Vagina (tissue), 2 donors: Measurements from ENCODE around the gene PRKAG2. TPM values are rescaled to one million over a fixed set of nuclear protein-coding genes. Genes with fewer than 3 reads are reported as not detected.

ENCODE experiments used
- DNase-seq, 2 donors: peaks; one replicate each; pipeline ENCODE4 v3.0.0-alpha.2; 2017; ENCODE audit errors: extremely low spot score in 2 of 2
- H3K27ac ChIP-seq: fragments of 200-600 bp; sonication (generic); one replicate; pipeline ENCODE4 v1.5.1; 2019
- H3K27me3 ChIP-seq: fragments of 200-600 bp; sonication (generic); one replicate; pipeline ENCODE4 v1.5.1; 2019
- H3K36me3 ChIP-seq, 2 donors: fragments of 200-600 bp; sonication (generic); one replicate each; pipeline ENCODE4 v1.5.1; 2017 to 2019
- H3K4me1 ChIP-seq: fragments of 200-600 bp; sonication (generic); one replicate; pipeline ENCODE4 v1.5.1; 2019
- H3K4me3 ChIP-seq, 2 donors: fragments of 200-600 bp; sonication (generic); 1 replicate in 1 of 2; 2 replicates in 1 of 2; pipeline ENCODE4 v1.5.1; 2016 to 2019
- H3K9me3 ChIP-seq: fragments of 200-600 bp; sonication (generic); one replicate; pipeline ENCODE4 v1.5.1; 2019
- POLR2A ChIP-seq, 2 donors: fragments of 450-650 bp; IDR thresholded peaks; one replicate each; pipeline ENCODE4 v1.6.1; 2017; ENCODE audit warnings: antibody characterized with exemption in 2 of 2, mild to moderate bottlenecking in 2 of 2, moderate library complexity in 2 of 2
- POLR2AphosphoS5 ChIP-seq, 2 donors: sonication (generic); formaldehyde crosslinking; IDR thresholded peaks; one replicate each; pipeline ENCODE4 v1.9.0; 2017; ENCODE audit warnings: antibody characterized with exemption in 2 of 2, mild to moderate bottlenecking in 2 of 2, low read depth in 1 of 2; ENCODE audit not compliant: insufficient read depth in 1 of 2
- intact Hi-C: fragments of 100-400 bp; cut with DNase I; formaldehyde crosslinking; loops from one replicate; pipeline ENCODE4 v1.15.1; 2023
- total RNA-seq: library from RNA; depleted of rRNA; stranded (reverse); fragments of >200 nt; gene quantifications from one replicate; pipeline ENCODE4 v1.2.3, GENCODE V29; 2016
- TF ChIP-seq, protein P1 (sequence below), 3 experiments: fragments of 450-650 bp in 2 of 3; fragments of 200-600 bp in 1 of 3; sonication (generic) in 1 of 3; IDR thresholded peaks; one replicate each; pipeline ENCODE4 v1.5.1; 2017 to 2019; ENCODE audit warnings: antibody characterized with exemption in 3 of 3, mild to moderate bottlenecking in 2 of 3, moderate library complexity in 2 of 3

Gene PRKAG2
- total RNA-seq, 1 donor from 2014 or later: 25.0 TPM

DNA sequence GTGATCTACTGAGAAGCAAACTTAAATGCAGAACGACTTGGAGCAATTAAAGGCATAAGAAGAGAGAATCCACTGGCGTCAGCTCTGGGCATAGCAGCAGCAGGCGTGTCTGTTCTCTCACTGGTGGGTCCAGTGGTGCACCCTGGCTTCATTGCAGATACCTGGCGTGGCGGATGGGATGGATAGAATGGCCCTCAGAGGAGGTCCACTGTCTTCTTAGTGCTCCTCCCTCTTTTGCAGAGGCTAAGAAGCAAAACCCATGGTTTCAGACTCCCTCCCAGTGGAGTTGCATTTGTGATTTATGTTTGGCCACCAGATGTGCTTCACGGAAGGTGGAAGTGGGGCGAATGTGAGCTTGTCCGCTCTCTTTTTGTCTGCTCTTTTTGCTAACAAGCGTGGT lies 28.4 kb upstream of the PRKAG2 start:
- Histone ChIP-seq H3K27ac (no peak overlapping the region), H3K9me3 (no peaks in the 10 kb centered on the region), H3K36me3 (no peaks in the 10 kb centered on the region), H3K27me3 (no peaks in the 10 kb centered on the region), H3K4me1 (no peaks in the 10 kb centered on the region), H3K4me3 (no peak overlapping the region)
- TF ChIP-seq POLR2A (IDR thresholded peaks at IDR 0.05) (no peak), POLR2AphosphoS5 (IDR thresholded peaks at IDR 0.05; ENCODE audit: insufficient read depth in 1 of 2, low read depth in 1 of 2) (no peak)
- TF ChIP-seq, protein P1, sequence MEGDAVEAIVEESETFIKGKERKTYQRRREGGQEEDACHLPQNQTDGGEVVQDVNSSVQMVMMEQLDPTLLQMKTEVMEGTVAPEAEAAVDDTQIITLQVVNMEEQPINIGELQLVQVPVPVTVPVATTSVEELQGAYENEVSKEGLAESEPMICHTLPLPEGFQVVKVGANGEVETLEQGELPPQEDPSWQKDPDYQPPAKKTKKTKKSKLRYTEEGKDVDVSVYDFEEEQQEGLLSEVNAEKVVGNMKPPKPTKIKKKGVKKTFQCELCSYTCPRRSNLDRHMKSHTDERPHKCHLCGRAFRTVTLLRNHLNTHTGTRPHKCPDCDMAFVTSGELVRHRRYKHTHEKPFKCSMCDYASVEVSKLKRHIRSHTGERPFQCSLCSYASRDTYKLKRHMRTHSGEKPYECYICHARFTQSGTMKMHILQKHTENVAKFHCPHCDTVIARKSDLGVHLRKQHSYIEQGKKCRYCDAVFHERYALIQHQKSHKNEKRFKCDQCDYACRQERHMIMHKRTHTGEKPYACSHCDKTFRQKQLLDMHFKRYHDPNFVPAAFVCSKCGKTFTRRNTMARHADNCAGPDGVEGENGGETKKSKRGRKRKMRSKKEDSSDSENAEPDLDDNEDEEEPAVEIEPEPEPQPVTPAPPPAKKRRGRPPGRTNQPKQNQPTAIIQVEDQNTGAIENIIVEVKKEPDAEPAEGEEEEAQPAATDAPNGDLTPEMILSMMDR (IDR thresholded peaks at IDR 0.05): no peak
- no peak for DNase-seq
- intact Hi-C loops: no loop called here

DNA sequence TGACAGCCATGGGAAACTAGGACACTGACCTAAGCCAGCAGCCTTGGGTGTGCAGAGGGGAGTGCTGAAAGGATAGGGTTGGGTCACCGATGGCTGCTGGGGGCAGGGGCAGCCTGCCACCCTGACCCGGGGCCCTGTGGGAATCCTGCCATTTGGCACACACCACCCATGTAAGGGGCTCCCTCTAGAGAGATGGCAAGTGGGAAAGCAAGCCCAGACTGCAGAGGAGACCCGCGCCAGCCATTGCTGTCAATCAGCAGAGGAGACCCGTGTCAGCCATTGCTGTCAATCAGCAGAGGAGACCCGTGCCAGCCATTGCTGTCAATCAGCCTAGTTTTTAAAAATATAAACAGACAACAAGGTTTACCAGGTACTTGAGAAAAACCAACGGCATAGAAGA lies 27.4 kb upstream of the PRKAG2 start:
- intact Hi-C loops: no loop called here
- Histone ChIP-seq H3K4me1 (no peaks in the 10 kb centered on the region), H3K4me3 (no peak overlapping the region), H3K9me3 (no peaks in the 10 kb centered on the region), H3K27me3 (no peaks in the 10 kb centered on the region), H3K36me3 (no peaks in the 10 kb centered on the region), H3K27ac (no peak overlapping the region)
- TF ChIP-seq POLR2A (IDR thresholded peaks at IDR 0.05) (no peak), POLR2AphosphoS5 (IDR thresholded peaks at IDR 0.05; ENCODE audit: insufficient read depth in 1 of 2, low read depth in 1 of 2) (no peak)
- TF ChIP-seq, protein P1 (IDR thresholded peaks at IDR 0.05): no peak
- no peak for DNase-seq

DNA sequence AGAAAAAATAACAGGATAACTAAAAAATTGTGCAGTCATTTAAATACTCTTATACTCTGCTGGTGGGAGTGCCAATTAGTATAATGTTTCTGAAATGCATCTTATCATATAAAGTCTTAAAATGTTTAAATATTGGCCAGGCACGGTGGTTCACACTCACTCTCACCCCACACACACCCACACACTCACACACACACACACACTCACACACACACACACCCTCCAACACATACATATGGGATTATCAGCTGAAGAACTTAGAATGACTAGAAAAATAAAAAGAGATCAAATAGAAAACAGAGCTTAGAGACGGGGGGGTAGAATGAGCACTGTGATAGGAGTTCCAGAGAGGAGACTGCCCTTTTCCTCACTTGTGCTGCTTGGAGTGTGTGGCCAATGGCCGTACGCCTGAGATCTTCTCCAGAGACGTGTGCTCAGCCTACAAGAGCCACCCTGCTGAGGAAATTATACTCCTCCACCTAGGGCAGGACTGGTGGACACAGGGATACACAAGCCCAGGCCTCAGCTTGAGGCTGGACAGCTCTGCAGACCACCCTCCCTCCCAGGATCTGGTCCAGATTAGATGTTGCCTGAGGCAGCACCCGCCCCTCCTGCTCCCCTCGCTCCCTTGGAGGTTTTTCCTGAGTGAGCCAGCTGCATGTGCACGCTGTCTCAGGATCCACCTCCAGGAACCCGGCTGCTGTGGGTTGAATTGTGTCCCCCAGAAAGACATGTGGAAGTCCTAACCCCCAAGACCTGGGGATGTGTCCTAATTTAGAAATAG lies 26.5 kb upstream of the PRKAG2 start:
- TF ChIP-seq POLR2AphosphoS5 (IDR thresholded peaks at IDR 0.05; ENCODE audit: insufficient read depth in 1 of 2, low read depth in 1 of 2) (no peak), POLR2A (IDR thresholded peaks at IDR 0.05) (no peak)
- TF ChIP-seq, protein P1 (IDR thresholded peaks at IDR 0.05): no peak
- Histone ChIP-seq H3K27ac (no peak overlapping the region), H3K4me3 (no peak overlapping the region), H3K9me3 (no peaks in the 10 kb centered on the region), H3K27me3 (no peaks in the 10 kb centered on the region), H3K36me3 (no peaks in the 10 kb centered on the region), H3K4me1 (no peaks in the 10 kb centered on the region)
- no peak for DNase-seq
- intact Hi-C loops: no loop called here

DNA sequence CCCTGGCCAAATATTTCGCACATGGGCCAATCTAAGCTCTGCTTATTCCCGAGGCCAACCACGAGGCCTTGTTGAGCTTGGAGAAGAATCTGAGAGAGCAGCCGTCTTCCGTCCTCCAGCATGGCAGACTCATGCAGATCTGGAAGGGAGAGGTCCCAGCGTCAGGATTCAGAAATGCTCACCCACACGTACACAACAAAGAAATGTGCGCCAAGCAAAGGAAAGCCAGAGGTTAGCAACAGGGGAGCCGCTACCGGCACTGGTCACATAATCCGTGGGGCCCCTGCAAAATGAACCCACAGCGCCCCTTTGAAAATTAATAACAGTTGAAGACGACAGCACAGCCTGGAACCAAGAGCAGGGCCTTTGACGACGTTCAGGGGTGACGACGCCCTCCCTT lies 25.4 kb upstream of the PRKAG2 start:
- no peaks in the 10 kb centered on the region for H3K36me3 ChIP-seq
- no peaks in the 10 kb centered on the region for H3K27me3 ChIP-seq
- no peaks in the 10 kb centered on the region for H3K4me1 ChIP-seq
- H3K9me3 ChIP-seq: no peaks in the 10 kb centered on the region
- intact Hi-C loops: no loop called here
- no peak overlapping the region for H3K4me3 ChIP-seq
- no peak for DNase-seq
- H3K27ac ChIP-seq: no peak overlapping the region
- TF ChIP-seq, protein P1 (IDR thresholded peaks at IDR 0.05): no peak
- TF ChIP-seq POLR2AphosphoS5 (IDR thresholded peaks at IDR 0.05; ENCODE audit: insufficient read depth in 1 of 2, low read depth in 1 of 2): no peak
- no peak for TF ChIP-seq POLR2A (IDR thresholded peaks at IDR 0.05)

DNA sequence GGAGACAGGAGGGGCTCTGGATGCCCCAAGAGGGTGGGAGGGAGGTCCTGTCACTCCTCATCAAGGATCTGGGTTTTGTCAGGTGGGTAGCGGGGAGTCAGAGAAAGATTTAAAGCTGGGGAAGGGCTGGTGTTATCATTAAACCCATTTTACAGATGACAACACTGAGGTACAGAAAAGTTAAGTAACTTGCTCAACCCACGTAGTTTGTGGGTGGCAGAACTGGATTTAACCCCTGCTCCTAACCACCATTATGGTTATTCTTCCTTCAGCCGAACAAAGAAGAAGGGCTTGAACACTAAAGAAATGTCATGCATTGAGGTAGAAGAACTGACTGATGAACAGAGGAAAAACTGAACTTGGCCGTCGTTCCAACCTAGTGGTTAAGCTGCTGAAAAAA lies 24.9 kb upstream of the PRKAG2 start:
- TF ChIP-seq POLR2AphosphoS5 (IDR thresholded peaks at IDR 0.05; ENCODE audit: insufficient read depth in 1 of 2, low read depth in 1 of 2): no peak
- TF ChIP-seq, protein P1 (IDR thresholded peaks at IDR 0.05): no peak
- TF ChIP-seq POLR2A (IDR thresholded peaks at IDR 0.05): no peak
- Histone ChIP-seq H3K36me3 (no peaks in the 10 kb centered on the region), H3K9me3 (no peaks in the 10 kb centered on the region), H3K4me1 (peaks cover 3% of the 10 kb centered on the region), H3K27ac (no peak overlapping the region), H3K4me3 (no peak overlapping the region), H3K27me3 (no peaks in the 10 kb centered on the region)
- intact Hi-C loops: no loop called here
- no peak for DNase-seq
